Mesothelial cell of epicardium (in vitro differentiated cells): ENCODE data around the gene TNFSF10. TPM values are rescaled to one million over a fixed set of nuclear protein-coding genes. Genes with fewer than 3 reads are reported as not detected.
A peak's percentile ranks its signal among the peaks of the same experiment; 100 is the strongest.
"Not testable (repeated sequence)": the region's sequence is repeated elsewhere in the genome, so short reads cannot be mapped to it uniquely, and the experiment has no call there.

Experiments
- DNase-seq, 2 experiments: peaks; one replicate each; pipeline ENCODE4 v3.0.0; 2021; ENCODE audit warnings: low spot score in 2 of 2; ENCODE audit not compliant: unreplicated experiment in 2 of 2
- H3K27ac Mint-ChIP-seq: 2 replicates; pipeline ENCODE4 v1.8.0; 2021; ENCODE audit warnings: mixed read lengths
- H3K27me3 Mint-ChIP-seq: 2 replicates; pipeline ENCODE4 v1.8.0; 2021; ENCODE audit warnings: low read depth, mixed read lengths
- H3K36me3 Mint-ChIP-seq: 2 replicates; pipeline ENCODE4 v1.8.0; 2021; ENCODE audit warnings: mixed read lengths
- H3K4me1 Mint-ChIP-seq: 2 replicates; pipeline ENCODE4 v1.8.0; 2021; ENCODE audit warnings: mixed read lengths
- H3K4me3 Mint-ChIP-seq: 2 replicates; pipeline ENCODE4 v1.8.0; 2021; ENCODE audit warnings: mild to moderate bottlenecking, moderate library complexity, mixed read lengths
- H3K9me3 Mint-ChIP-seq: 2 replicates; pipeline ENCODE4 v1.8.0; 2021; ENCODE audit warnings: mixed read lengths
- total RNA-seq: library from RNA; stranded (reverse); gene quantifications from 3 replicates; pipeline ENCODE4 v1.2.1, GENCODE V29; 2021
- TF ChIP-seq, protein P1 (sequence below): fragments of 200-600 bp; sonication (generic); IDR thresholded peaks from one replicate; pipeline ENCODE4 v1.5.0; 2021; ENCODE audit warnings: antibody characterized with exemption; ENCODE audit not compliant: unreplicated experiment

Gene TNFSF10
- 1.2 to 2.3 TPM (median 1.7 TPM) in 3 replicates for total RNA-seq

DNA sequence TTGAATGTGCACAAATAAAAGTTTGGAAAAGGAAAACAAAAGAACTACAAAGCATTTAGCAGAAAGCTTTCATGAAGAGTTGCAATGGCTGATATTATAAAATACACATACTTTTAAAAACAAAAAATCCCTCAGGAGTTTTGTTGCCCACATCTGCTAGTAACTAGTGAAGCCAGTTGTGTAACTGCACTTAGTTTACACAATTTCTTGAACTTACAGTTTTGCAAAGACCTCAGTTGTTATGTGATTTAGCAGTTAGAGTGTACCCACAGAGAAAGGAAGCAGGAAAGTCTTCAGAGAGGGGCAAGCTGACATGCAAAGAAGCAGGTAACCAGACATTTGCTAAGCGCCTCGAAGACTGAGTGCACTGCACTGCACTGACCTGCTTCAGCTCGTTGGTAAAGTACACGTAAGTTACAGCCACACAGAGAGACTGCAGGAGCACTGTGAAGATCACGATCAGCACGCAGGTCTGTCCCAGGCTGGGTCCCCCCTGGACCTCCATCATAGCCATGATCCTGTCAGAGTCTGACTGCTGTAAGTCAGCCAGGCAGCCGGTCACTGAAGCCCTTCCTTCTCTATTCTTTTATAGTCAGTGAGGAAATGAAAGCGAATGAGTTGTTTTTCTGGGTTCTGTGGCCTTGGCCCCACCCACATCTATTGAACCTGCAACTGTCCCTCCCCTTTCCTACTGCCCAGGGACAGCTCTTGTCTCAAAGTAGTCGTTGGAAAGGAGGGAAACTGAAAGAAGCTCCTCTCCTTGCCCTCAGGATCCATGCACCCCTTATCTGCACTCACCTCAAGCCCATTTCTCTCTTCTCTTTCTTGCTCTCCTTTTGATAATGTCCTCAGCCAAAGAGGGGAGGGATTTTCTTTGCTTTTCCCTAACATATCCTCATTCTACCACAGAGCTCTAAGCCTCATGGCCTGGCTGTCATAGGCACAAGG lies at the start of gene TNFSF10:
Gene TNFSF10, minus strand, starts transcription at position 560 of the 948 bp plus-strand sequence. Its CDS starts 46 bp downstream, at position 514.
- Mint-ChIP-seq H3K9me3 (no peaks in the 10 kb centered on the region), H3K4me3 (peak within 1 kb of the TSS; percentile 45)

DNA sequence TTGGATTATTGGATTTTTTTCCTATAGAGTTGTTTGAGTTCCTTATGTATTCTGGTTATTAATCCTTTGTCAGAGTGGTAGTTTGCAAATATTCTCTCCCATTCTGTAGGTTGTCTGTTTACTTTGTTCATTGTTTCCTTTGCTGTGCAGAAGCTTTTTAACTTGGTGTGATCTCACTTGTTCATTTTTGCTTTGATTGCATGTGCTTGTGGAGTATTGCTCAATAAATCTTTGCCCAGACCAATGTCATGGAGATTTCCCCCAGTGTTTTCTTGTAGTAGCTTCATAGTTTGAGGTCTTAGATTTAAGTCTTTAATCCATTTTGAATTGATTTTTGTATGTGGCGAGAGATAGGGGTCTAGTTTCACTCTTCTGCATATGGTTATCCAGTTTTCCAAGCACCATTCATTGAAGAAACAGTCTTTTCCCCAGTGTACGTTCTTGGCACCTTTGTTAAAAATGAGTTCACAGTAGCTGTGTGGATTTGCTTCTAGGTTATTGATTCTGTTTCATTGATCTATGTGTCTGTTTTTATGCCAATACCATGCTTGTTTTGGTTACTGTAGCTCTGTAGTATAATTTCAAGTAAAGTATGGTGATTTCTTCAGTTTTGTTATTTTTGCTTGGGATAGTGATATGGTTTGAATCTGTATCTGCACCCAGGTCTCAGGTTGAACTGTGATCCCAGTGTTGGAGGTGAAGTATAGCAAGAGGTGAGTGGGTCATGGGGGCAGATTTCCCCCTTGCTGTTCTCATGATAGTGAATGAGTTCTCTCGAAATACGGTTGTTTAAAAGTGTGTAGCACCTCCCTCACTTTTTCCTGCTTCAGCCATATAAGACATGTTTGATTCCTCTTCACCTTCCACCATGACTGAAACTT lies 46.1 kb upstream of the TNFSF10 start:
- no peak for DNase-seq
- Mint-ChIP-seq H3K9me3 (peaks cover 35% of the 10 kb centered on the region), H3K4me3 (no peak overlapping the region), H3K27me3 (no peaks in the 10 kb centered on the region), H3K36me3 (no peaks in the 10 kb centered on the region), H3K27ac (no peak overlapping the region), H3K4me1 (peaks cover 8% of the 10 kb centered on the region)
- TF ChIP-seq, protein P1, sequence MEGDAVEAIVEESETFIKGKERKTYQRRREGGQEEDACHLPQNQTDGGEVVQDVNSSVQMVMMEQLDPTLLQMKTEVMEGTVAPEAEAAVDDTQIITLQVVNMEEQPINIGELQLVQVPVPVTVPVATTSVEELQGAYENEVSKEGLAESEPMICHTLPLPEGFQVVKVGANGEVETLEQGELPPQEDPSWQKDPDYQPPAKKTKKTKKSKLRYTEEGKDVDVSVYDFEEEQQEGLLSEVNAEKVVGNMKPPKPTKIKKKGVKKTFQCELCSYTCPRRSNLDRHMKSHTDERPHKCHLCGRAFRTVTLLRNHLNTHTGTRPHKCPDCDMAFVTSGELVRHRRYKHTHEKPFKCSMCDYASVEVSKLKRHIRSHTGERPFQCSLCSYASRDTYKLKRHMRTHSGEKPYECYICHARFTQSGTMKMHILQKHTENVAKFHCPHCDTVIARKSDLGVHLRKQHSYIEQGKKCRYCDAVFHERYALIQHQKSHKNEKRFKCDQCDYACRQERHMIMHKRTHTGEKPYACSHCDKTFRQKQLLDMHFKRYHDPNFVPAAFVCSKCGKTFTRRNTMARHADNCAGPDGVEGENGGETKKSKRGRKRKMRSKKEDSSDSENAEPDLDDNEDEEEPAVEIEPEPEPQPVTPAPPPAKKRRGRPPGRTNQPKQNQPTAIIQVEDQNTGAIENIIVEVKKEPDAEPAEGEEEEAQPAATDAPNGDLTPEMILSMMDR, result no peak

More for the DNA sequence above, at the start of gene TNFSF10:
- peak within 1 kb of the TSS; percentile 34 for H3K27ac Mint-ChIP-seq
- TF ChIP-seq, protein P1, result no peak
- H3K4me1 Mint-ChIP-seq, result peaks cover 8% of the 10 kb centered on the region
- no peaks in the 10 kb centered on the region for H3K36me3 Mint-ChIP-seq
- no peak for DNase-seq
- no peaks in the 10 kb centered on the region for H3K27me3 Mint-ChIP-seq

DNA sequence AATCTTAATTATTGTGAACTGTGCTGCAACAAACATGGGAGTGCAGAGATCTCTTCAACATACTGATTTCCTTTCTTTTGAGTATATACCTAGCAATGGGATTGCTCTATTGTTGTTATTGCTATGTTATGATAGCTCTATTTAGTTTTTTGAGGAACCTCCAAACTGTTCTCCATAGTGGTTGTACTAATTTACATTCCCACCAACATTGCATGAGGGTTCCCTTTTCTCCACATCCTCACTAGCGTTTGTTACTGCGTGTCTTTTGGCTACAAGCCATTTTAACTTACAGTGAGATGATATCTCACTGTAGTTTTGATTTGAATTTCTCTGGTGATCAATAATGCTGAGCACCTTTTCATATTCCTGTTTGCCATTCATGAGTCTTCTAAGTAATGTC lies 45.5 kb upstream of the TNFSF10 start:
- peaks cover 13% of the 10 kb centered on the region for H3K4me1 Mint-ChIP-seq

DNA sequence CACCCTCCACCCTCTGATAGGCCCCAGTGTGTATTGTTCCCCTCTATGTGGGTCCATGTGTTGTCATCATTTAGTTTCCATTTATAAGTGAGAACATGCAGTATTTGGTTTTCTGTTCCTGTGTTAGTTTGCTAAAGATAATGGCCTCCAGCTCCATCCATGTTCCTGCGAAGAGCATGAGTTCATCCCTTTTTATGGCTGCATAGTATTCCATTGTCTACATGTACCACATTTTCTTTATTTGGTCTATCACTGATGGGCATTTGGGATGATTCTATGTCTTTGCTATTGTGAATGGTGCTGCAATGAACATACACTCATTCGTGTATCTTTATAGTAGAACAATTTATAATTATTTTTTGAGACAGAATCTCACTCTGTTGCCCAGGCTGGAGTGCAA lies 43.6 kb upstream of the TNFSF10 start:
- not testable (repeated sequence) for H3K27ac Mint-ChIP-seq, H3K36me3 Mint-ChIP-seq, H3K27me3 Mint-ChIP-seq, H3K4me3 Mint-ChIP-seq, DNase-seq
- H3K9me3 Mint-ChIP-seq, result peaks cover 30% of the 10 kb centered on the region
- H3K4me1 Mint-ChIP-seq, result peaks cover 25% of the 10 kb centered on the region

More for the DNA sequence above, 45.5 kb upstream of the TNFSF10 start:
- Mint-ChIP-seq H3K36me3 (no peaks in the 10 kb centered on the region), H3K9me3 (peaks cover 31% of the 10 kb centered on the region), H3K4me3 (no peak overlapping the region), H3K27me3 (no peaks in the 10 kb centered on the region), H3K27ac (no peak overlapping the region)
- DNase-seq, result no peak
- TF ChIP-seq, protein P1, result no peak

DNA sequence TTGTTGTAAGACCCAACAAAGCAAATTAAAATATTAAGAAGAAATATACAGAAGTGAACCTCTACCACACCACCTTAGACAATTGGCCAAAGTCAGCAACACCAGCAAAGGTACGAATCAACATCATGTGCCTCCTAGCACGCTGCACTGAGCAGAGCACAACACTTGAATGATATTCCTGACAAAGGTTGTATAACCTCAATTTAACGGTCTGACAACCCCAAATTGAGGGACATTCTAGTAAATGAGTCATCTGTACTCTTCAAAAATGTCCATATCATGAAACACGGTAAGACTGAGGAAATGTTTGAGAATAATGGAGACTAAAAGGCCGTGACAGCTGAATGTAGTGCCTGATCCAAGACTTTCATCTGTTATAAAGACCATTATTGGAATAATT lies 41.3 kb upstream of the TNFSF10 start:
- TF ChIP-seq, protein P1, result no peak
- Mint-ChIP-seq H3K9me3 (peaks cover 16% of the 10 kb centered on the region), H3K27ac (peak overlapping the region; percentile 28), H3K4me1 (peaks cover 30% of the 10 kb centered on the region), H3K36me3 (no peaks in the 10 kb centered on the region), H3K27me3 (no peaks in the 10 kb centered on the region), H3K4me3 (no peak overlapping the region)
- DNase-seq, result no peak
